Measurements from ENCODE around the gene DAGLA.

Gene DAGLA

DNA sequence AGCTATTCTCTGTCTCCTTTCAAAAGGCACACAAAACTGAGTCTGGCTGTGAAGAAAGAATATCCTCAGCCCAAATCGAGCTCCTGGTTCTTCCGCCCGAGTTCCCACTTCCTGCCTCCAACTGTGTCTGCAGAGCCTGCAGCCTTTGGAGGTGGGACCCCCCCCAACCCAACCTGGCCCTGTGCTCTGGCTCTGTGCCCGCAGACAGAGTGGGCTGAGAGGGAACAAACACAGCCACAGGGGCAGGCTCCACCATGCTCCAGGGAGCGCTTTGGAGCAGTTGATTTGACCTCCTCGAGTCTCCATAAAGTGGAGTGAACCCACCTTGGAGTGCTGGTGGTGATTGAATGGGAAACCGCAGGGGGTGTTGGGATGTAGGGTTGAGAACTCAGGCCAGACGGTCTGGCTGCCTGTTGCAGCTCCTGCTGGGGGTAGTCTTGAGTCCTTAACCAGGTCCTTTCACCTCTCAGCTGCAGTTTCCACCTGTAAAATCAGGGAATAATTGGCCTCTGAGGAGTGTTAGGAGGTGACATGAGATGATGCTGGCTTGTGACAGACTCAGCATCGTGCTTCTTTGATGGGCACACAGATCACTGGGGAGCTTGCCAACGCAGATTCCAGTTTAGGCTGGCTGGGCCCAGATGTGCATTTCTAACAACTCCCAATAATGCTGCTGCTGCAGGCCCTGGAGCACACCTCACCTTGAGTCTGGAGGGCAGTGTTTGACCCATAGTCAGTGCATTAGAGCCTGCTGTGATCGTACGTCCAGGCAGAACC lies 11.4 kb downstream of the DAGLA start:
- Histone ChIP-seq H3K4me3 (peak overlapping the region; percentile 31; the same call in 1 of the 2 replicates), H3K9ac (ENCODE audit: insufficient read length) (no peak overlapping the region), H3K27ac (peak overlapping the region; percentile 81), H3K9me3 (ENCODE audit: low read depth, low read length) (no peaks in the 10 kb centered on the region), H3K36me3 (ENCODE audit: insufficient read depth, low read length) (no peaks in the 10 kb centered on the region)
- no peak for DNase-seq (ENCODE audit: low read depth, low spot score)
- no peak for TF ChIP-seq EZH2 (IDR thresholded peaks at IDR 0.05)
- no peak for TF ChIP-seq FOXP2 (optimal IDR thresholded peaks at IDR 0.05; ENCODE audit: control extremely low read depth, extremely low read length, insufficient read depth)
- TF ChIP-seq POLR2AphosphoS5 (IDR thresholded peaks at IDR 0.05; ENCODE audit: borderline replicate concordance, low read depth, low read length): no peak

DNA sequence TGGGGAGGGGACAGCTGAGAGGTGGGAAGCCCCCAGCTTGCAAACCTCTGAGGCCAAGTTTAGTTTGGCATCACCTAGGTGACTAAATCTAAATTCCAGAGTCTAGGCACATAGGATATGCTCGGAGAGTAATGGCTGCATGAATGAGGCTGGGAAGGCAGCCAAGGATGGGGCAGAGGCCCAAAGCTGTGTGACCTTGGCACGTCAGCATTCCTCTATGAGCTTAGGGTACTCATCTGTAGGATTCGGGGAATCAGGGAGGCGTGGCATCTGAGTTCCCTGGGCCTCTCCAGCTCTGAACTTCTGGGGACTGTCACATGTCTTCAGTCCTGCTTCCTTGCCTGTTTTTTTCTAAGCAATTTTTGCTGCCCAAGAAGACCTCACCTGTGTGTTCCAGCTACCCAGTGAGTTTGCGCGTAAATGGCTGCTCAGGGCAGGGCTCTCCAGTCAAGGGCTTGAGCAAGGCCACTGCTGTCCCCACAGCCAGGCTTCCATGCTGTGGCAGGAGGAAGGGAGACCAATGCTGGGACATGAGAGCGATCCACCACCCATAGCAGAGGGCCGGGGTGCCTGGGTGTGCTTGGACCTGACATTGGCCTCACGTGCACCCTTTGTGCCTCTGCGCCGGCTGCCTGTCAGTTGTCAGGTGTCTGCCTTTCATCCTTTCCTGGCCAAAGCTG lies 13.9 kb downstream of the DAGLA start:
- Histone ChIP-seq H3K36me3 (ENCODE audit: insufficient read depth, low read length) (no peaks in the 10 kb centered on the region), H3K9ac (ENCODE audit: insufficient read length) (no peak overlapping the region), H3K9me3 (ENCODE audit: low read depth, low read length) (no peaks in the 10 kb centered on the region), H3K27ac (no peak overlapping the region), H3K4me3 (no peak overlapping the region)
- TF ChIP-seq EZH2 (IDR thresholded peaks at IDR 0.05) (no peak), FOXP2 (optimal IDR thresholded peaks at IDR 0.05; ENCODE audit: control extremely low read depth, extremely low read length, insufficient read depth) (no peak), POLR2AphosphoS5 (IDR thresholded peaks at IDR 0.05; ENCODE audit: borderline replicate concordance, low read depth, low read length) (no peak)
- DNase-seq (ENCODE audit: low read depth, low spot score): no peak

DNA sequence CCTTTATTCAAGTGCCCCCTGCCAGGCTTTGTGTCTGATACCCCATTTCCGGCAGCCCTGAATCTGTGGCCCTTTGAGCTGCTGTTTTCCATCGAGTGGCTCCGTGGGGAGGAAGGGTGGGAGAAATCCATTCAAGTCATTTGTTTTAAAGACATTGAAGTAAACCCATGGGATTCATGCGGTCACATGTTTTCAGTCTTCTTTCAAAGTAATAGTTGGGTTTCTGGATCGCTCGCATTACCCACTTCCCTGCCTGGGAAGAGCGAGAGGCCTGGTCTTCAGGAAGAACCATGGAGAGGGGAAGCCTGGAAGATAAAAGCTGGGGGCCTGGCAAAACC lies 14.4 kb downstream of the DAGLA start:
- no peak for TF ChIP-seq FOXP2 (optimal IDR thresholded peaks at IDR 0.05; ENCODE audit: control extremely low read depth, extremely low read length, insufficient read depth)
- TF ChIP-seq EZH2 (IDR thresholded peaks at IDR 0.05): no peak
- no peak for TF ChIP-seq POLR2AphosphoS5 (IDR thresholded peaks at IDR 0.05; ENCODE audit: borderline replicate concordance, low read depth, low read length)
- no peak overlapping the region for H3K27ac ChIP-seq
- no peak overlapping the region for H3K9ac ChIP-seq (ENCODE audit: insufficient read length)
- no peak overlapping the region for H3K4me3 ChIP-seq
- no peak for DNase-seq (ENCODE audit: low read depth, low spot score)
- no peaks in the 10 kb centered on the region for H3K36me3 ChIP-seq (ENCODE audit: insufficient read depth, low read length)
- no peaks in the 10 kb centered on the region for H3K9me3 ChIP-seq (ENCODE audit: low read depth, low read length)

DNA sequence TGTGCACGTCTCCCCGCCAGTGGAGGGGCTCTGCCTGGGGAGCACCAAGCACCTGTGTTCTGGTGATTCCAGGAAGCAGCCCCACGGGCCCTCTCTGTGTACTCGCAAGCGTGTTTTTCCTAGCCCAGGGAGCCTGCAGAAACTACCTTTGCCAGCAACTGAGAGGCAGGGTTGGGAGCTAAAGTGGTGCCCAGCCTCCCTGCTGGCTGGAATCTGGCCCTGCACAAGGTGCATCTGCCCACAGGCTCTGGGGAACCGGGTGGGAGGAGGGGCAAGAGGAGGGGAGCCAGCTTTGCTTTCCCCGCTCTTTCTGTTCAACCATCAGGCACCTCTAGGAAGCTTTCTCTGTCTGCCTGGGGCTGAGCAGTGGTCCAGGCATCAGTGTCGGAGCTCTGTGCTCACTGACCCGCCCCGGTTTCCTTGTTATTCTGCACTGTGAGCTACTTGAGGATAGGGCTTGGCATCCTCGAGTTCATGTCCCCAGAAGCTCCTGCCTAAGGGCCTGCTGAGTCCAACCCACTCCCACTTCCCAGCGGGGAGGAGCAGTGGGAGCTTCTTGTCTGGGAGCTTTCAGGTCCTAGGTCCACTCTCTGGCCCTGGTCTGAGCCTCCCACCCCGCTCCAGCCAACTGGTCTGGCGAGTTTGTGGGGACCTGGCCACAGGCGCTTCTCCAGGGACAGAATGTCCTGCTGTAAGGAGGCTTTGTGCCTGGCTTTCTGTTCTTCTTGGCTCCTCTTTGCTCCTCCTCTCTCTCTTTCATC lies 14.9 kb downstream of the DAGLA start:
- TF ChIP-seq FOXP2 (optimal IDR thresholded peaks at IDR 0.05; ENCODE audit: control extremely low read depth, extremely low read length, insufficient read depth): no peak
- no peak for TF ChIP-seq EZH2 (IDR thresholded peaks at IDR 0.05)
- no peak for TF ChIP-seq POLR2AphosphoS5 (IDR thresholded peaks at IDR 0.05; ENCODE audit: borderline replicate concordance, low read depth, low read length)
- Histone ChIP-seq H3K27ac (peak overlapping the region; percentile 34; the same call in 1 of the 2 replicates), H3K36me3 (ENCODE audit: insufficient read depth, low read length) (no peaks in the 10 kb centered on the region), H3K9ac (ENCODE audit: insufficient read length) (no peak overlapping the region), H3K4me3 (no peak overlapping the region), H3K9me3 (ENCODE audit: low read depth, low read length) (no peaks in the 10 kb centered on the region)
- DNase-seq (ENCODE audit: low read depth, low spot score): no peak

DNA sequence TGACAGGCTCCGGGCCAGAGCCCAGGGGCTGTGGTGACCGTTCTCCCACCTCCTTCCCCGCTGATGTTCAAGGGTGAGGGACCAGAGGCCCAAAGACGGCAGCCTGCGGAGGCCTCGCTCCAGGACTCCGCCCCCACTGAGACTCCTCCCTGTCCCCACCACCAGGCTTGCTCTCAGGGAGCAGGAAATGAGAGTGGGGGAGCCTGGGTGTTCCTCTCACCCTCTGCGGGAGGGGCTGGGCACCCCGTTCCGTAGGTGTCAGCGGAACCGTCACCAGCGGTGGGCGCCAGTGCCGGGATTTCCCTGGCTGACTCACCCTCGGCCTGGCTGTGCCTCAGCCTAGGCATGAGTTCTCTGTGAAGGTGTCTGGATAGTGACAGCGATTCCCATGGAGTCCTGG lies 15.7 kb downstream of the DAGLA start:
- Histone ChIP-seq H3K9ac (ENCODE audit: insufficient read length) (no peak overlapping the region), H3K9me3 (ENCODE audit: low read depth, low read length) (no peaks in the 10 kb centered on the region), H3K36me3 (ENCODE audit: insufficient read depth, low read length) (no peaks in the 10 kb centered on the region), H3K4me3 (peak overlapping the region; percentile 61), H3K27ac (peak overlapping the region; percentile 50; the same call in 1 of the 2 replicates)
- no peak for DNase-seq (ENCODE audit: low read depth, low spot score)
- no peak for TF ChIP-seq EZH2 (IDR thresholded peaks at IDR 0.05)
- TF ChIP-seq POLR2AphosphoS5 (IDR thresholded peaks at IDR 0.05; ENCODE audit: borderline replicate concordance, low read depth, low read length): no peak; the same call in none of the 2 replicates
- no peak for TF ChIP-seq FOXP2 (optimal IDR thresholded peaks at IDR 0.05; ENCODE audit: control extremely low read depth, extremely low read length, insufficient read depth)

DNA sequence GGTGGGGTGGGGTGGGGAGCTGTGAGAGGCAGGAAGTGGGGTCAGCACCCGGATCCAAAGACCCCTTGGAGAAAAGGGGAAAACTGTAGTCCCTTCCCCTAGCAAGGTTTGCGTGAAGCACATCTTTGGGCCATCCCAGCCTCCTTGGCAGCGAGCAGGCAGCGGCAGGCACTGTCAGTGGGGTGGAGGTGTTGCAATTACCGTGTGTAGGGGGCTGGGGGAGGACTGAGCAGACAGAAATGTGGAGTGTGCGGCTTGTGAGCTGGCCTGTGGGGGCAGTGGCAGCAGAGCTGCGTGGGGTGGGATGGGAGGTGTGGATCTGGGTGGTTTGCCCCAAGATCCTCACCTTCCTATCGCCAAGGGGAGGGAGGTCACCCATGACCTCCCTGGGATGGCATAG lies 16.4 kb downstream of the DAGLA start:
- H3K27ac ChIP-seq: no peak overlapping the region

DNA sequence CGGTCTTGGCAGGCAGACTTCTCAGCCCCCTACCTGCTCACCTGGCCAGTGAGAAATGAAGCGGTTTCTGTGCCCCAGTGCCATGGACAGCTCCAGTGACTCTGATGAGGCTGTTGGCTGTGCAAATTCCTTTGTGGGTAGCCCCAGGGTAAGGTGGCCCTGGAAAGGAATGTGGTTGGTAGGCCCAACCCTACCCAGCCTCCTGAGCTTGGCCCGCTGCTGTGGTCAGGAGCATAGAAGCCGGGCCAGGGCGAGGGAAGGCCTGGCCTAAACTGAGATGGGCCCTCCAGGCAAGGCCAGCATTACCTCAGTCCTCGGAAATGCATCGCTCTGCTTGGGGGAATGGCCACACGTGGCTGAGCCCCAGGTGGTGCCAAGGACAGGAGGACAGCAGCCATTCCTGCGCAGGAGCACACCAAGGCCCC lies 16.9 kb downstream of the DAGLA start:
- H3K9ac ChIP-seq (ENCODE audit: insufficient read length): no peak overlapping the region
- H3K9me3 ChIP-seq (ENCODE audit: low read depth, low read length): no peaks in the 10 kb centered on the region
- no peak for DNase-seq (ENCODE audit: low read depth, low spot score)
- no peak for TF ChIP-seq EZH2 (IDR thresholded peaks at IDR 0.05)
- no peak for TF ChIP-seq FOXP2 (optimal IDR thresholded peaks at IDR 0.05; ENCODE audit: control extremely low read depth, extremely low read length, insufficient read depth)
- TF ChIP-seq POLR2AphosphoS5 (IDR thresholded peaks at IDR 0.05; ENCODE audit: borderline replicate concordance, low read depth, low read length): no peak
- H3K36me3 ChIP-seq (ENCODE audit: insufficient read depth, low read length): no peaks in the 10 kb centered on the region
- H3K27ac ChIP-seq: no peak overlapping the region
- no peak overlapping the region for H3K4me3 ChIP-seq

More for the DNA sequence above, 16.4 kb downstream of the DAGLA start:
- H3K36me3 ChIP-seq (ENCODE audit: insufficient read depth, low read length): no peaks in the 10 kb centered on the region
- H3K9ac ChIP-seq (ENCODE audit: insufficient read length): no peak overlapping the region
- no peak for DNase-seq (ENCODE audit: low read depth, low spot score)
- H3K9me3 ChIP-seq (ENCODE audit: low read depth, low read length): no peaks in the 10 kb centered on the region
- TF ChIP-seq FOXP2 (optimal IDR thresholded peaks at IDR 0.05; ENCODE audit: control extremely low read depth, extremely low read length, insufficient read depth): no peak
- TF ChIP-seq POLR2AphosphoS5 (IDR thresholded peaks at IDR 0.05; ENCODE audit: borderline replicate concordance, low read depth, low read length): no peak
- no peak for TF ChIP-seq EZH2 (IDR thresholded peaks at IDR 0.05)
- no peak overlapping the region for H3K4me3 ChIP-seq

DNA sequence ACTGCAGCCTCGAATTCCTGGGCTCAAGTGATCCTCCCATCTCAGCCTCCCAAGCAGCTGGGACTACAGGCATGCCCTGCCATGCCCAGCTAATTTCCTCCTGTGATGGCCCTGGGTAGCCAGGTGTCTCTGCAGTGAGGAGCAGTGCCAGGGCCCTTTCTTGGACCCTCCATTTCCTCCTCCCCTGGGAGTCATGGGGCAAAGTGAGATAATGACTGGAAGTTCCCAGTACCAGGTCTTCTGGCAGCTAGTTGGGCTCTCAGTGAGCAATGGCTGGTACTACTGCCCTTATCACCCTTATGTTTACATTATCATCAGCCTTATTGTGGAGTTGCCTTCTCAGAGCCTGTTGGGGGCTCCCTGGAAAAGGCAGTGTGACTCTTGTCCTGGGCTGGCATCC lies 17.6 kb downstream of the DAGLA start:
- DNase-seq (ENCODE audit: low read depth, low spot score): no peak
- Histone ChIP-seq H3K36me3 (ENCODE audit: insufficient read depth, low read length) (no peaks in the 10 kb centered on the region), H3K9me3 (ENCODE audit: low read depth, low read length) (no peaks in the 10 kb centered on the region), H3K4me3 (no peak overlapping the region), H3K27ac (peak overlapping the region; percentile 88), H3K9ac (ENCODE audit: insufficient read length) (no peak overlapping the region)
- TF ChIP-seq EZH2 (IDR thresholded peaks at IDR 0.05) (no peak), POLR2AphosphoS5 (IDR thresholded peaks at IDR 0.05; ENCODE audit: borderline replicate concordance, low read depth, low read length) (no peak), FOXP2 (optimal IDR thresholded peaks at IDR 0.05; ENCODE audit: control extremely low read depth, extremely low read length, insufficient read depth) (no peak)

Data from SK-N-MC (cell line).